ENCODE results near the gene RUNX1. TPM values are rescaled to one million over a fixed set of nuclear protein-coding genes. Genes with fewer than 3 reads are reported as not detected.

RUNX1 gene
- total RNA-seq, 1 donor from 2014 or later: 121 TPM

GRCh38 chr21:35028451-35028978 lies 20.6 kb downstream of the RUNX1 start:
- no peak for DNase-seq (ENCODE audit: low spot score)
- peaks cover 90% of the 10 kb centered on the region for H3K4me1 Mint-ChIP-seq (ENCODE audit: low read depth)
- peaks cover 4% of the 10 kb centered on the region for H3K9me3 Mint-ChIP-seq
- H3K27ac Mint-ChIP-seq: peak overlapping the region; percentile 100
- peak overlapping the region; percentile 48 for H3K4me3 Mint-ChIP-seq (ENCODE audit: low read depth)
- intact Hi-C loops (cut with micrococcal nuclease): no loop called here
- peaks cover 63% of the 10 kb centered on the region for H3K36me3 Mint-ChIP-seq (ENCODE audit: low read depth)
- no peaks in the 10 kb centered on the region for H3K27me3 Mint-ChIP-seq (ENCODE audit: low read depth)

GRCh38 chr21:35027563-35028450 lies 21.3 kb downstream of the RUNX1 start:
- Mint-ChIP-seq H3K27ac (peak overlapping the region; percentile 100), H3K4me1 (ENCODE audit: low read depth) (peaks cover 90% of the 10 kb centered on the region), H3K4me3 (ENCODE audit: low read depth) (peak overlapping the region; percentile 90), H3K36me3 (ENCODE audit: low read depth) (peaks cover 60% of the 10 kb centered on the region), H3K27me3 (ENCODE audit: low read depth) (no peaks in the 10 kb centered on the region), H3K9me3 (peaks cover 1% of the 10 kb centered on the region)
- no peak for DNase-seq (ENCODE audit: low spot score)
- intact Hi-C loops (cut with micrococcal nuclease): loop anchor here (1.0 to 2.0 kb wide), 3 partner anchors 8 to 61 kb away; no protein-coding TSS in a partner anchor

GRCh38 chr21:35026617-35027562 lies 22.2 kb downstream of the RUNX1 start:
- Mint-ChIP-seq H3K27me3 (ENCODE audit: low read depth) (no peaks in the 10 kb centered on the region), H3K27ac (peak overlapping the region; percentile 100), H3K4me3 (ENCODE audit: low read depth) (peak overlapping the region; percentile 90), H3K4me1 (ENCODE audit: low read depth) (peaks cover 86% of the 10 kb centered on the region), H3K9me3 (no peaks in the 10 kb centered on the region), H3K36me3 (ENCODE audit: low read depth) (peaks cover 57% of the 10 kb centered on the region)
- intact Hi-C loops (cut with micrococcal nuclease): loop anchor here (1.0 to 2.0 kb wide), 5 partner anchors 9 to 139 kb away; no protein-coding TSS in a partner anchor
- DNase-seq (ENCODE audit: low spot score): peak; percentile 87

GRCh38 chr21:35026153-35026500 lies 23.0 kb downstream of the RUNX1 start:
- peaks cover 88% of the 10 kb centered on the region for H3K4me1 Mint-ChIP-seq (ENCODE audit: low read depth)
- H3K9me3 Mint-ChIP-seq: no peaks in the 10 kb centered on the region
- H3K36me3 Mint-ChIP-seq (ENCODE audit: low read depth): peaks cover 56% of the 10 kb centered on the region
- H3K27ac Mint-ChIP-seq: peak overlapping the region; percentile 100
- no peaks in the 10 kb centered on the region for H3K27me3 Mint-ChIP-seq (ENCODE audit: low read depth)
- no peak for DNase-seq (ENCODE audit: low spot score)
- H3K4me3 Mint-ChIP-seq (ENCODE audit: low read depth): peak overlapping the region; percentile 90
- intact Hi-C loops (cut with micrococcal nuclease): loop anchor here (1.0 to 2.0 kb wide), 4 partner anchors 22 to 138 kb away; no protein-coding TSS in a partner anchor

- Mint-ChIP-seq H3K4me3 (ENCODE audit: low read depth) (peak overlapping the region; percentile 90), H3K36me3 (ENCODE audit: low read depth) (peaks cover 50% of the 10 kb centered on the region), H3K4me1 (ENCODE audit: low read depth) (peaks cover 89% of the 10 kb centered on the region), H3K27ac (peak overlapping the region; percentile 100), H3K27me3 (ENCODE audit: low read depth) (no peaks in the 10 kb centered on the region), H3K9me3 (no peaks in the 10 kb centered on the region)
- intact Hi-C loops (cut with micrococcal nuclease): loop anchor here (1.0 to 2.0 kb wide), 4 partner anchors 23 to 137 kb away; no protein-coding TSS in a partner anchor
- DNase-seq (ENCODE audit: low spot score): no peak
Observed at GRCh38 chr21:35025206-35026152, 23.6 kb downstream of the RUNX1 start.

- intact Hi-C loops (cut with micrococcal nuclease): loop anchor here (5.0 kb wide), 1 partner anchor 87 kb away; no protein-coding TSS in a partner anchor
- Mint-ChIP-seq H3K4me1 (ENCODE audit: low read depth) (peaks cover 88% of the 10 kb centered on the region), H3K27me3 (ENCODE audit: low read depth) (no peaks in the 10 kb centered on the region), H3K27ac (peak overlapping the region; percentile 100), H3K4me3 (ENCODE audit: low read depth) (no peak overlapping the region), H3K9me3 (no peaks in the 10 kb centered on the region), H3K36me3 (ENCODE audit: low read depth) (peaks cover 43% of the 10 kb centered on the region)
- no peak for DNase-seq (ENCODE audit: low spot score)
Observed at GRCh38 chr21:35024513-35024912, 24.6 kb downstream of the RUNX1 start.

GRCh38 chr21:35024071-35024420 lies 25.1 kb downstream of the RUNX1 start:
- peak overlapping the region; percentile 40 for H3K4me3 Mint-ChIP-seq (ENCODE audit: low read depth)
- peaks cover 42% of the 10 kb centered on the region for H3K36me3 Mint-ChIP-seq (ENCODE audit: low read depth)
- H3K9me3 Mint-ChIP-seq: no peaks in the 10 kb centered on the region
- intact Hi-C loops (cut with micrococcal nuclease): loop anchor here (5.0 kb wide), 1 partner anchor 87 kb away; no protein-coding TSS in a partner anchor
- no peaks in the 10 kb centered on the region for H3K27me3 Mint-ChIP-seq (ENCODE audit: low read depth)
- peak overlapping the region; percentile 100 for H3K27ac Mint-ChIP-seq
- peaks cover 88% of the 10 kb centered on the region for H3K4me1 Mint-ChIP-seq (ENCODE audit: low read depth)
- DNase-seq (ENCODE audit: low spot score): no peak

GRCh38 chr21:35023396-35024070 lies 25.6 kb downstream of the RUNX1 start:
- DNase-seq (ENCODE audit: low spot score): no peak
- peak overlapping the region; percentile 56 for H3K4me3 Mint-ChIP-seq (ENCODE audit: low read depth)
- intact Hi-C loops (cut with micrococcal nuclease): loop anchor here (5.0 kb wide), 1 partner anchor 86 kb away; no protein-coding TSS in a partner anchor
- no peaks in the 10 kb centered on the region for H3K27me3 Mint-ChIP-seq (ENCODE audit: low read depth)
- peaks cover 39% of the 10 kb centered on the region for H3K36me3 Mint-ChIP-seq (ENCODE audit: low read depth)
- no peaks in the 10 kb centered on the region for H3K9me3 Mint-ChIP-seq
- peaks cover 84% of the 10 kb centered on the region for H3K4me1 Mint-ChIP-seq (ENCODE audit: low read depth)
- peak overlapping the region; percentile 88 for H3K27ac Mint-ChIP-seq

GRCh38 chr21:35021546-35021945 lies 27.6 kb downstream of the RUNX1 start:
- intact Hi-C loops (cut with micrococcal nuclease): loop anchor here (5.0 kb wide), 1 partner anchor 84 kb away; no protein-coding TSS in a partner anchor
- Mint-ChIP-seq H3K27ac (peak overlapping the region; percentile 87), H3K9me3 (no peaks in the 10 kb centered on the region), H3K4me3 (ENCODE audit: low read depth) (no peak overlapping the region), H3K27me3 (ENCODE audit: low read depth) (no peaks in the 10 kb centered on the region), H3K4me1 (ENCODE audit: low read depth) (peaks cover 84% of the 10 kb centered on the region), H3K36me3 (ENCODE audit: low read depth) (peaks cover 53% of the 10 kb centered on the region)
- no peak for DNase-seq (ENCODE audit: low spot score)

- Mint-ChIP-seq H3K4me1 (ENCODE audit: low read depth) (peaks cover 86% of the 10 kb centered on the region), H3K36me3 (ENCODE audit: low read depth) (peaks cover 59% of the 10 kb centered on the region), H3K27ac (peak overlapping the region; percentile 87), H3K27me3 (ENCODE audit: low read depth) (no peaks in the 10 kb centered on the region), H3K4me3 (ENCODE audit: low read depth) (no peak overlapping the region), H3K9me3 (no peaks in the 10 kb centered on the region)
- intact Hi-C loops (cut with micrococcal nuclease): loop anchor here (5.0 kb wide), 1 partner anchor 84 kb away; no protein-coding TSS in a partner anchor
- no peak for DNase-seq (ENCODE audit: low spot score)
Observed at GRCh38 chr21:35020902-35021301, 28.2 kb downstream of the RUNX1 start.

GRCh38 chr21:35020436-35020835 lies 28.7 kb downstream of the RUNX1 start:
- Mint-ChIP-seq H3K4me3 (ENCODE audit: low read depth) (peak overlapping the region; percentile 7), H3K36me3 (ENCODE audit: low read depth) (peaks cover 64% of the 10 kb centered on the region), H3K27me3 (ENCODE audit: low read depth) (no peaks in the 10 kb centered on the region), H3K9me3 (no peaks in the 10 kb centered on the region), H3K4me1 (ENCODE audit: low read depth) (peaks cover 86% of the 10 kb centered on the region), H3K27ac (peak overlapping the region; percentile 87)
- intact Hi-C loops (cut with micrococcal nuclease): loop anchor here (5.0 kb wide), 1 partner anchor 83 kb away; no protein-coding TSS in a partner anchor
- no peak for DNase-seq (ENCODE audit: low spot score)
